Esophagus muscularis mucosa (tissue), 4 donors: Measurements from ENCODE around the gene NFIB. TPM values are rescaled to one million over a fixed set of nuclear protein-coding genes. Genes with fewer than 3 reads are reported as not detected.

Source experiments
- DNase-seq: peaks from one replicate; pipeline ENCODE4 v3.0.0-alpha.2; 2017; ENCODE audit errors: extremely low spot score
- H3K27ac ChIP-seq, 4 donors: fragments of 200-600 bp; sonication (generic); replicated peaks in 1 of 4; 1 replicate in 3 of 4; 2 replicates in 1 of 4; pipeline ENCODE4 v1.5.1; 2016 to 2019; ENCODE audit warnings: mild to moderate bottlenecking in 1 of 4
- H3K27me3 ChIP-seq, 4 donors: fragments of 200-600 bp; sonication (generic); one replicate each; pipeline versions ENCODE4 v1.5.1 to v1.6.0; 2016 to 2019
- H3K36me3 ChIP-seq, 4 donors: fragments of 200-600 bp; sonication (generic); one replicate each; pipeline ENCODE4 v1.5.1; 2016 to 2019
- H3K4me1 ChIP-seq, 4 donors: fragments of 200-600 bp; sonication (generic); one replicate each; pipeline ENCODE4 v1.5.1; 2016 to 2019
- H3K4me3 ChIP-seq, 4 donors: fragments of 200-600 bp; sonication (generic); 1 replicate in 2 of 4; 2 replicates in 2 of 4; pipeline ENCODE4 v1.5.1; 2016 to 2019; ENCODE audit warnings: mild to moderate bottlenecking in 4 of 4, moderate library complexity in 1 of 4
- H3K9me3 ChIP-seq, 4 donors: fragments of 200-600 bp; sonication (generic); 1 replicate in 3 of 4; 2 replicates in 1 of 4; pipeline ENCODE4 v1.5.1; 2016 to 2019
- EP300 ChIP-seq: sonication (generic); formaldehyde crosslinking; IDR thresholded peaks from one replicate; pipeline ENCODE4 v1.6.1; 2017; ENCODE audit warnings: antibody characterized with exemption
- POLR2A ChIP-seq: fragments of 450-650 bp; IDR thresholded peaks from one replicate; pipeline ENCODE4 v1.6.1; 2017; ENCODE audit warnings: antibody characterized with exemption, moderate library complexity, mild to moderate bottlenecking, low read depth
- POLR2AphosphoS5 ChIP-seq, 2 donors: sonication (generic); formaldehyde crosslinking; IDR thresholded peaks; one replicate each; pipeline ENCODE4 v1.6.1; 2017; ENCODE audit warnings: antibody characterized with exemption in 2 of 2
- WGBS: methylation state at CpG from one replicate; pipeline ENCODE4 v1.1.5; 2018; 5-methylcytosine and 5-hydroxymethylcytosine counted together
- intact Hi-C: fragments of 100-400 bp; cut with DNase I; formaldehyde crosslinking; loops from one replicate; pipeline ENCODE4 v1.15.1; 2023
- total RNA-seq, 4 donors: library from RNA; depleted of rRNA; stranded (reverse); fragments of >200 nt; gene quantifications; one replicate each; pipeline versions ENCODE4 v1.1.0 to v1.2.1, GENCODE V29; 2016
- TF ChIP-seq, protein P1 (sequence below), 3 experiments: fragments of 200-600 bp in 2 of 3; fragments of 450-650 bp in 1 of 3; sonication (generic) in 2 of 3; IDR thresholded peaks; one replicate each; pipeline ENCODE4 v1.5.1; 2017 to 2019; ENCODE audit warnings: antibody characterized with exemption in 3 of 3, mild to moderate bottlenecking in 2 of 3, moderate library complexity in 1 of 3

The NFIB gene
- total RNA-seq, 4 donors from 2014 or later, result 38.1 to 64.4 (median 55.8) TPM

DNA sequence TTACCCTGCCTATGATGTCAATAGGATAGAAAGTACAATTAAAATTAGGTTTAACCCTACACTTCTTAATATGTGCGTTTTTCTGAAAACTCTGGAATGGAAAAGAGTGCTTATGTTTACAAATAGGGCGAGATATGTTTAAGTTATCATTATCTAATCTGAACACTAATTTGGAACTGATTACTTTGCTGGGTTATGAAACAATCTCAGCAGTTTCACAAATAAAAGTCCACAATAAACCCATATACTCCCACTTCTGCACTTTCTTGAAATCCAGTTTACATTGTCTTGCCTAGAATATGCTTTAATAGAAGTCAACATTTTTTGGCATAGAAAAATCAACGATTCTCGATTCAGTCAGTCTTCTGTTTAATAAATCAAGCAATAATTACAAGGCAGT is 236.3 kb downstream of the NFIB start:
- no peaks in the 10 kb centered on the region for H3K36me3 ChIP-seq
- H3K4me1 ChIP-seq, result peaks cover 0 to 6% (median 1%) of the 10 kb centered on the region in 4 donors
- H3K27me3 ChIP-seq, result no peaks in the 10 kb centered on the region
- no peak overlapping the region for H3K27ac ChIP-seq
- 71% methylated on average over 4 of the region's 4 CpGs for WGBS
- no peak overlapping the region for H3K4me3 ChIP-seq
- no peak for TF ChIP-seq POLR2A
- TF ChIP-seq POLR2AphosphoS5 (IDR thresholded peaks at IDR 0.05), result no peak
- TF ChIP-seq, protein P1, sequence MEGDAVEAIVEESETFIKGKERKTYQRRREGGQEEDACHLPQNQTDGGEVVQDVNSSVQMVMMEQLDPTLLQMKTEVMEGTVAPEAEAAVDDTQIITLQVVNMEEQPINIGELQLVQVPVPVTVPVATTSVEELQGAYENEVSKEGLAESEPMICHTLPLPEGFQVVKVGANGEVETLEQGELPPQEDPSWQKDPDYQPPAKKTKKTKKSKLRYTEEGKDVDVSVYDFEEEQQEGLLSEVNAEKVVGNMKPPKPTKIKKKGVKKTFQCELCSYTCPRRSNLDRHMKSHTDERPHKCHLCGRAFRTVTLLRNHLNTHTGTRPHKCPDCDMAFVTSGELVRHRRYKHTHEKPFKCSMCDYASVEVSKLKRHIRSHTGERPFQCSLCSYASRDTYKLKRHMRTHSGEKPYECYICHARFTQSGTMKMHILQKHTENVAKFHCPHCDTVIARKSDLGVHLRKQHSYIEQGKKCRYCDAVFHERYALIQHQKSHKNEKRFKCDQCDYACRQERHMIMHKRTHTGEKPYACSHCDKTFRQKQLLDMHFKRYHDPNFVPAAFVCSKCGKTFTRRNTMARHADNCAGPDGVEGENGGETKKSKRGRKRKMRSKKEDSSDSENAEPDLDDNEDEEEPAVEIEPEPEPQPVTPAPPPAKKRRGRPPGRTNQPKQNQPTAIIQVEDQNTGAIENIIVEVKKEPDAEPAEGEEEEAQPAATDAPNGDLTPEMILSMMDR (IDR thresholded peaks at IDR 0.05), result no peak
- no peak for TF ChIP-seq EP300
- no peaks in the 10 kb centered on the region for H3K9me3 ChIP-seq
- no peak for DNase-seq
- intact Hi-C loops, result no loop called here

DNA sequence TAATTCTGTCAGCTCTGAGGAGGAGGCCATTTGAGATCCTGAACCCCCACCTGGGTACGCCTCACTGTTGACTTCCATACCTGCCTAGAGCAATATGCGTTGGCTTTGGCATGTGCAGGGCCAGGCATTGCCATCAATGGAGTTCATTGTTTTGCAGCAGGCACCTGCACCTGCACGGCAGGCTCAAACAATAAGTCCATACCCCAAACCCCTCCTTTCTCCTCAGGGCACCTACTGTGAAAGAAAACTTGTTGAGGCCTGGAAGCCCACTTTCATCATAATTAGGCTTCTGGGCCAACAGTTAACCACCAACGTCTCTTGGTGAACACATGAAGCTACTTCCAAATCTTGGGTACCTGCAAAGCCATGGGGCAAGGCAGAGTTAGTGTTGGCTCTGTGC is 238.7 kb downstream of the NFIB start:
- WGBS, result 81% methylated on average over 4 of the region's 4 CpGs
- Histone ChIP-seq H3K36me3 (no peaks in the 10 kb centered on the region), H3K27ac (no peak overlapping the region), H3K4me3 (no peak overlapping the region), H3K4me1 (no peaks in the 10 kb centered on the region), H3K27me3 (no peaks in the 10 kb centered on the region), H3K9me3 (no peaks in the 10 kb centered on the region)
- DNase-seq, result no peak
- no peak for TF ChIP-seq POLR2A
- intact Hi-C loops, result no loop called here

DNA sequence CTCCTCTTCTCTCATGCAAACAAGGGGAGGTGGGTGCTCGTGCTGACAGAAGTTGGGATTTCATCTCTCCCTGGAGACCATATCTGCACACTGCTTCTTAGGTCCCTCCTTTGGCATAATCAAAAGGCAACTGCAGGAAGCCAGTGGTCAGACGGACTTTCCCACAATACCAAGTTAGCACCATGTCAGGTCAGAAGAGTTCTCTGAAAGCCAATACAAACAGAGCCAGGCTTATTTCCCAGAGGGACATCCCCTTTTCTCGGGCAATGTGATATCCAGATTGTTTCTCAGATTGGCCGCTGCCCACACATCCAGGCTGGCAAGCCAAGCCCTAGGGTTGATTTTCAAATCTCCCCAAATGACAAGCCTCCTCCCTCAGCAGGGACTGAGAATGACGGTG is 241.1 kb downstream of the NFIB start:
- 95% methylated on average over 3 of the region's 5 CpGs for whole genome bisulfite sequencing
- intact Hi-C loops, result no loop called here

GRCh38 chr9:14071484-14071883 is 242.5 kb downstream of the NFIB start:
- no peak for DNase-seq
- 92% methylated on average over 5 of the region's 5 CpGs for WGBS
- Histone ChIP-seq H3K36me3 (no peaks in the 10 kb centered on the region), H3K4me1 (no peaks in the 10 kb centered on the region), H3K27me3 (no peaks in the 10 kb centered on the region), H3K4me3 (no peak overlapping the region), H3K27ac (no peak overlapping the region), H3K9me3 (no peaks in the 10 kb centered on the region)
- TF ChIP-seq EP300, result no peak
- no peak for TF ChIP-seq POLR2AphosphoS5 (IDR thresholded peaks at IDR 0.05)
- no peak for TF ChIP-seq POLR2A
- TF ChIP-seq, protein P1 (IDR thresholded peaks at IDR 0.05), result no peak
- intact Hi-C loops, result no loop called here

More for the DNA sequence above, 241.1 kb downstream of the NFIB start:
- Histone ChIP-seq H3K27ac (no peak overlapping the region), H3K9me3 (no peaks in the 10 kb centered on the region), H3K36me3 (no peaks in the 10 kb centered on the region), H3K4me1 (no peaks in the 10 kb centered on the region), H3K27me3 (no peaks in the 10 kb centered on the region), H3K4me3 (no peak overlapping the region)
- TF ChIP-seq, protein P1 (IDR thresholded peaks at IDR 0.05), result no peak
- no peak for TF ChIP-seq POLR2A
- DNase-seq, result no peak

DNA sequence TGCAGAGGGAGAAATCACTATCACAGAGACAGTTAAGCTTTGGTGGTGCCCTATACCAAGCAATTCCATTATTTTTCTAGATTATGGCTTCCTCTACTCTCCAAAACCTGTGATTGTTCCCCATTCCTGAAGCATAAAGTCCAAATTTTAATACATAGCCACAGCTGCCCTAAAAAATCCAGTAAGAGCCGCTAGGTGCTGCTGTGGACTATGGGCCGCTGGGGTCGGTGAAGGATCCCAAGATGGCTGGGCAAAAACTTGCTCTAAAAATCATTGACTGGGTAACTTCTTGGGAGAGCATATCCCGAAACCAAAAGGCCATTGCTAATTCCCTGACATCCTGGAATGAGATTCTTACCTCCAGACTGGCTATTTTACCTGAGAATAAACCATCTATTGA is 245.3 kb downstream of the NFIB start:
- WGBS, result 94% methylated on average over 4 of the region's 4 CpGs
- no peak for DNase-seq
- TF ChIP-seq POLR2AphosphoS5 (IDR thresholded peaks at IDR 0.05), result no peak
- TF ChIP-seq, protein P1 (IDR thresholded peaks at IDR 0.05), result no peak
- TF ChIP-seq EP300, result no peak
- TF ChIP-seq POLR2A, result no peak

More for the DNA sequence above, 245.3 kb downstream of the NFIB start:
- Histone ChIP-seq H3K9me3 (no peaks in the 10 kb centered on the region), H3K27ac (no peak overlapping the region), H3K27me3 (no peaks in the 10 kb centered on the region), H3K4me3 (no peak overlapping the region), H3K36me3 (no peaks in the 10 kb centered on the region), H3K4me1 (peaks cover 0 to 2% (median 0%) of the 10 kb centered on the region in 4 donors)
- intact Hi-C loops, result no loop called here
